Suprapubic skin (tissue), 4 donors: Measurements from ENCODE around the gene BOD1L1. TPM values are rescaled to one million over a fixed set of nuclear protein-coding genes. Genes with fewer than 3 reads are reported as not detected.

Experiments
- DNase-seq, 2 donors: peaks; one replicate each; pipeline ENCODE4 v3.0.0-alpha.2; 2019; ENCODE audit warnings: low spot score in 2 of 2
- H3K27ac ChIP-seq: fragments of 200-600 bp; sonication (generic); one replicate; pipeline ENCODE4 v1.5.1; 2019
- H3K27me3 ChIP-seq: fragments of 200-600 bp; sonication (generic); one replicate; pipeline ENCODE4 v1.5.1; 2019
- H3K36me3 ChIP-seq: fragments of 200-600 bp; sonication (generic); one replicate; pipeline ENCODE4 v1.5.1; 2019
- H3K4me1 ChIP-seq: fragments of 200-600 bp; sonication (generic); one replicate; pipeline ENCODE4 v1.5.1; 2019
- H3K4me3 ChIP-seq: fragments of 200-600 bp; sonication (generic); one replicate; pipeline ENCODE4 v1.5.1; 2019; ENCODE audit warnings: mild to moderate bottlenecking
- H3K9me3 ChIP-seq: fragments of 200-600 bp; sonication (generic); one replicate; pipeline ENCODE4 v1.5.1; 2019
- EP300 ChIP-seq: sonication (generic); formaldehyde crosslinking; IDR thresholded peaks from one replicate; pipeline ENCODE4 v1.6.1; 2017; ENCODE audit warnings: antibody characterized with exemption
- POLR2A ChIP-seq, 2 donors: fragments of 450-650 bp; IDR thresholded peaks; one replicate each; pipeline ENCODE4 v1.6.1; 2017; ENCODE audit warnings: antibody characterized with exemption in 2 of 2, mild to moderate bottlenecking in 2 of 2, moderate library complexity in 2 of 2
- POLR2AphosphoS5 ChIP-seq, 3 donors: sonication (generic); formaldehyde crosslinking; IDR thresholded peaks; one replicate each; pipeline ENCODE4 v1.6.1; 2017; ENCODE audit warnings: antibody characterized with exemption in 3 of 3
- WGBS: methylation state at CpG from one replicate; pipeline ENCODE4 v1.1.5; 2018; 5-methylcytosine and 5-hydroxymethylcytosine counted together
- total RNA-seq, 4 donors: library from RNA; depleted of rRNA; stranded (reverse); fragments of >200 nt; gene quantifications; one replicate each; pipeline ENCODE4 v1.1.0, GENCODE V29; 2016

BOD1L1 gene
- total RNA-seq, 4 donors from 2014 or later = 26.5 to 78.0 (median 36.5) TPM

- Histone ChIP-seq H3K27ac (no peak overlapping the region), H3K4me1 (peaks cover 10% of the 10 kb centered on the region), H3K27me3 (peaks cover 69% of the 10 kb centered on the region), H3K36me3 (no peaks in the 10 kb centered on the region), H3K4me3 (no peak overlapping the region), H3K9me3 (no peaks in the 10 kb centered on the region)
- 65% methylated on average over 2 of the region's 2 CpGs for WGBS
- DNase-seq = no peak
- no peak for TF ChIP-seq POLR2A (IDR thresholded peaks at IDR 0.05)
- no peak for TF ChIP-seq EP300
- TF ChIP-seq POLR2AphosphoS5 (IDR thresholded peaks at IDR 0.05) = no peak
Measured at GRCh38 chr4:13521047-13521446, 106.5 kb downstream of the BOD1L1 start.

Other genes with a start within 250 kb of the BOD1L1 start
- 10 to 100 TPM in 3 of 4 donors, 1 to 10 TPM in 1; 9.7 to 17.6 (median 12.6) TPM for gene RAB28, start 143.4 kb downstream of the BOD1L1 start, total RNA-seq
- under 1 TPM in 2 of 4 donors, not detected in 2; 0.24 to 0.26 TPM for gene NKX3-2, start 83.2 kb downstream of the BOD1L1 start, total RNA-seq